ENCODE results near the gene DZIP1. TPM values are rescaled to one million over a fixed set of nuclear protein-coding genes. Genes with fewer than 3 reads are reported as not detected.

The DZIP1 gene
- total and polyA plus RNA-seq, 2 of the 13 experiments (the other 11 are each of a cell fraction or from before 2014, with no cell fraction given): 11.0 to 36.7 TPM

DNA sequence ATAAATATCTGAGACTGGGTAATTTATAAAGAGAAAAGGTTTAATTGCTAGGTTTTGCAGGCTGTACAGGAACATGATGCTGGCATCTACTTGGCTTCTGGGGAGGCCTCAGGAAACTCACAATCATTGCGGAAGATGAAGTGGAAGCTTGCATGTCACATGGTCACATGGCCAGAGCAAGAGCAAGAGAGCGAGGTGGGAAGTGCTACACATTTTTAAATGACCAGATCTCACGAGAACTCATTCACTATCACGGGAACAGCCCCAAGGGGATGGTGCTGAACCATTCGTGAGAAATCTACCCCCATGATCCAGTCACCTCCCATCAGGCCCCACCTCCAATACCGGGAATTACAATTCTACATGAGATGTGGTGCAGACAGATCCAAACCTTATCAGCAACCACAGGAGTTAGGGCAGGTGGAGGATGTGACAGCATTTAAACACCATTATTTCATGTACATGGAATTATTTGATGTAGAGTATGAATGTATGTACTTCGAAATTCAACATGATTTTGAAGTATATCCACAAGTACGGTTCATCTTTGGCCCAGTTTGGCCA is 102.5 kb downstream of the DZIP1 start:
- H3K4me2 ChIP-seq (ENCODE audit: low read depth, low read length): no peak overlapping the region
- no peak overlapping the region for H3K27ac ChIP-seq (ENCODE audit: extremely low read length, insufficient read depth, low read length)
- H4K20me1 ChIP-seq (ENCODE audit: insufficient read depth, low read length): no peaks in the 10 kb centered on the region
- H3K36me3 ChIP-seq (replicated peaks in 1 of 2; ENCODE audit: control insufficient read depth in 1 of 2, insufficient read depth in 2 of 2, low read length in 2 of 2): no peaks in the 10 kb centered on the region
- ChIA-PET CTCF (ENCODE audit: low intra/inter-chr PET ratio, low total read pairs) (no interaction called here), POLR2A (no interaction called here)
- H3K4me1 ChIP-seq (ENCODE audit: insufficient read depth, low read length): no peaks in the 10 kb centered on the region
- 39% methylated on average over 8 of the region's 8 CpGs for WGBS (ENCODE audit: low lambda C conversion rate)
- H3K79me2 ChIP-seq (ENCODE audit: insufficient read depth, low read length): no peaks in the 10 kb centered on the region
- H3K4me3 ChIP-seq (replicated peaks in 1 of 3; ENCODE audit: insufficient read depth in 1 of 3, low read depth in 2 of 3, low read length in 3 of 3): no peak overlapping the region
- no peak for DNase-seq (ENCODE audit: low spot score)
- ATAC-seq: no peak
- intact Hi-C loops (cut with micrococcal nuclease; ENCODE audit: unreplicated experiment) (no loop called here), in situ Hi-C loops (cut with HindIII; ENCODE audit: extremely low pct_ligation_motif_present, low pct_unique_long_range_greater_than_20kb) (no loop called here)
- H3K9me3 ChIP-seq (ENCODE audit: low read length): no peaks in the 10 kb centered on the region
- no peak overlapping the region for H2AFZ ChIP-seq (ENCODE audit: low read length)
- BruUV-seq (replicated peaks): no TSS peak
- H3K9ac ChIP-seq (ENCODE audit: insufficient read depth, low read depth, low read length): no peak overlapping the region
- FAIRE-seq: no peak
- peaks cover 0 to under 1% of the 10 kb centered on the region in 2 experiments; a peak in 2 of 5 replicates for H3K27me3 ChIP-seq (ENCODE audit: control insufficient read depth in 1 of 2, insufficient read depth in 2 of 2, low read length in 2 of 2)
- no peak for TF ChIP-seq NFKB2 (CRISPR knock-in tag; IDR thresholded peaks at IDR 0.05; ENCODE audit: borderline replicate concordance)
- TF ChIP-seq, protein P1, sequence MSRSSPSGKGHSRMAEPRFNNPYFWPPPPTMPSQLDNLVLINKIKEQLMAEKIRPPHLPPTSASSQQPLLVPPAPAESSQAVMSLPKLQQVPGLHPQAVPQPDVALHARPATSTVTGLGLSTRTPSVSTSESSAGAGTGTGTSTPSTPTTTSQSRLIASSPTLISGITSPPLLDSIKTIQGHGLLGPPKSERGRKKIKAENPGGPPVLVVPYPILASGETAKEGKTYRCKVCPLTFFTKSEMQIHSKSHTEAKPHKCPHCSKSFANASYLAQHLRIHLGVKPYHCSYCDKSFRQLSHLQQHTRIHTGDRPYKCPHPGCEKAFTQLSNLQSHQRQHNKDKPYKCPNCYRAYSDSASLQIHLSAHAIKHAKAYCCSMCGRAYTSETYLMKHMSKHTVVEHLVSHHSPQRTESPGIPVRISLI (CRISPR knock-in tag; IDR thresholded peaks at IDR 0.05; ENCODE audit: borderline replicate concordance): no peak
- TF ChIP-seq, protein P2, sequence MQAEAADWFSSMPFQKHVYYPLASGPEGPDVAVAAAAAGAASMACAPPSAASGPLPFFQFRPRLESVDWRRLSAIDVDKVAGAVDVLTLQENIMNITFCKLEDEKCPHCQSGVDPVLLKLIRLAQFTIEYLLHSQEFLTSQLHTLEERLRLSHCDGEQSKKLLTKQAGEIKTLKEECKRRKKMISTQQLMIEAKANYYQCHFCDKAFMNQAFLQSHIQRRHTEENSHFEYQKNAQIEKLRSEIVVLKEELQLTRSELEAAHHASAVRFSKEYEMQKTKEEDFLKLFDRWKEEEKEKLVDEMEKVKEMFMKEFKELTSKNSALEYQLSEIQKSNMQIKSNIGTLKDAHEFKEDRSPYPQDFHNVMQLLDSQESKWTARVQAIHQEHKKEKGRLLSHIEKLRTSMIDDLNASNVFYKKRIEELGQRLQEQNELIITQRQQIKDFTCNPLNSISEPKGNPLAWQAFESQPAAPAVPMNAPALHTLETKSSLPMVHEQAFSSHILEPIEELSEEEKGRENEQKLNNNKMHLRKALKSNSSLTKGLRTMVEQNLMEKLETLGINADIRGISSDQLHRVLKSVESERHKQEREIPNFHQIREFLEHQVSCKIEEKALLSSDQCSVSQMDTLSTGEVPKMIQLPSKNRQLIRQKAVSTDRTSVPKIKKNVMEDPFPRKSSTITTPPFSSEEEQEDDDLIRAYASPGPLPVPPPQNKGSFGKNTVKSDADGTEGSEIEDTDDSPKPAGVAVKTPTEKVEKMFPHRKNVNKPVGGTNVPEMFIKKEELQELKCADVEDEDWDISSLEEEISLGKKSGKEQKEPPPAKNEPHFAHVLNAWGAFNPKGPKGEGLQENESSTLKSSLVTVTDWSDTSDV (CRISPR knock-in tag; IDR thresholded peaks at IDR 0.05): no peak
- no peak for TF ChIP-seq RBAK (CRISPR knock-in tag; IDR thresholded peaks at IDR 0.05)
- TF ChIP-seq ZNF878 (CRISPR knock-in tag; IDR thresholded peaks at IDR 0.05): no peak
- TF ChIP-seq, protein P3, sequence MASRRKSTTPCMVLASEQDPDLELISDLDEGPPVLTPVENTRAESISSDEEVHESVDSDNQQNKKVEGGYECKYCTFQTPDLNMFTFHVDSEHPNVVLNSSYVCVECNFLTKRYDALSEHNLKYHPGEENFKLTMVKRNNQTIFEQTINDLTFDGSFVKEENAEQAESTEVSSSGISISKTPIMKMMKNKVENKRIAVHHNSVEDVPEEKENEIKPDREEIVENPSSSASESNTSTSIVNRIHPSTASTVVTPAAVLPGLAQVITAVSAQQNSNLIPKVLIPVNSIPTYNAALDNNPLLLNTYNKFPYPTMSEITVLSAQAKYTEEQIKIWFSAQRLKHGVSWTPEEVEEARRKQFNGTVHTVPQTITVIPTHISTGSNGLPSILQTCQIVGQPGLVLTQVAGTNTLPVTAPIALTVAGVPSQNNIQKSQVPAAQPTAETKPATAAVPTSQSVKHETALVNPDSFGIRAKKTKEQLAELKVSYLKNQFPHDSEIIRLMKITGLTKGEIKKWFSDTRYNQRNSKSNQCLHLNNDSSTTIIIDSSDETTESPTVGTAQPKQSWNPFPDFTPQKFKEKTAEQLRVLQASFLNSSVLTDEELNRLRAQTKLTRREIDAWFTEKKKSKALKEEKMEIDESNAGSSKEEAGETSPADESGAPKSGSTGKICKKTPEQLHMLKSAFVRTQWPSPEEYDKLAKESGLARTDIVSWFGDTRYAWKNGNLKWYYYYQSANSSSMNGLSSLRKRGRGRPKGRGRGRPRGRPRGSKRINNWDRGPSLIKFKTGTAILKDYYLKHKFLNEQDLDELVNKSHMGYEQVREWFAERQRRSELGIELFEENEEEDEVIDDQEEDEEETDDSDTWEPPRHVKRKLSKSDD (CRISPR knock-in tag; IDR thresholded peaks at IDR 0.05; ENCODE audit: low read depth): no peak
- TF ChIP-seq, protein P4, sequence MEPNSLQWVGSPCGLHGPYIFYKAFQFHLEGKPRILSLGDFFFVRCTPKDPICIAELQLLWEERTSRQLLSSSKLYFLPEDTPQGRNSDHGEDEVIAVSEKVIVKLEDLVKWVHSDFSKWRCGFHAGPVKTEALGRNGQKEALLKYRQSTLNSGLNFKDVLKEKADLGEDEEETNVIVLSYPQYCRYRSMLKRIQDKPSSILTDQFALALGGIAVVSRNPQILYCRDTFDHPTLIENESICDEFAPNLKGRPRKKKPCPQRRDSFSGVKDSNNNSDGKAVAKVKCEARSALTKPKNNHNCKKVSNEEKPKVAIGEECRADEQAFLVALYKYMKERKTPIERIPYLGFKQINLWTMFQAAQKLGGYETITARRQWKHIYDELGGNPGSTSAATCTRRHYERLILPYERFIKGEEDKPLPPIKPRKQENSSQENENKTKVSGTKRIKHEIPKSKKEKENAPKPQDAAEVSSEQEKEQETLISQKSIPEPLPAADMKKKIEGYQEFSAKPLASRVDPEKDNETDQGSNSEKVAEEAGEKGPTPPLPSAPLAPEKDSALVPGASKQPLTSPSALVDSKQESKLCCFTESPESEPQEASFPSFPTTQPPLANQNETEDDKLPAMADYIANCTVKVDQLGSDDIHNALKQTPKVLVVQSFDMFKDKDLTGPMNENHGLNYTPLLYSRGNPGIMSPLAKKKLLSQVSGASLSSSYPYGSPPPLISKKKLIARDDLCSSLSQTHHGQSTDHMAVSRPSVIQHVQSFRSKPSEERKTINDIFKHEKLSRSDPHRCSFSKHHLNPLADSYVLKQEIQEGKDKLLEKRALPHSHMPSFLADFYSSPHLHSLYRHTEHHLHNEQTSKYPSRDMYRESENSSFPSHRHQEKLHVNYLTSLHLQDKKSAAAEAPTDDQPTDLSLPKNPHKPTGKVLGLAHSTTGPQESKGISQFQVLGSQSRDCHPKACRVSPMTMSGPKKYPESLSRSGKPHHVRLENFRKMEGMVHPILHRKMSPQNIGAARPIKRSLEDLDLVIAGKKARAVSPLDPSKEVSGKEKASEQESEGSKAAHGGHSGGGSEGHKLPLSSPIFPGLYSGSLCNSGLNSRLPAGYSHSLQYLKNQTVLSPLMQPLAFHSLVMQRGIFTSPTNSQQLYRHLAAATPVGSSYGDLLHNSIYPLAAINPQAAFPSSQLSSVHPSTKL (CRISPR knock-in tag; IDR thresholded peaks at IDR 0.05): no peak
- TF ChIP-seq RFX1 (IDR thresholded peaks at IDR 0.05): no peak
- TF ChIP-seq ASH2L (IDR thresholded peaks at IDR 0.05; ENCODE audit: insufficient read length, low read depth, low read length): no peak
- TF ChIP-seq CEBPB (IDR thresholded peaks at IDR 0.05; ENCODE audit: borderline replicate concordance, low read depth, low read length): no peak
- TF ChIP-seq ZNF616 (CRISPR knock-in tag; IDR thresholded peaks at IDR 0.05; ENCODE audit: low read depth): no peak
- TF ChIP-seq ZNF264 (CRISPR knock-in tag; IDR thresholded peaks at IDR 0.05): no peak
- no peak for TF ChIP-seq SMAD9 (CRISPR knock-in tag; IDR thresholded peaks at IDR 0.05)

Measured in HepG2 (cell line).